Natural killer cell (primary cell): Measurements from ENCODE around the gene BICRA. TPM values are rescaled to one million over a fixed set of nuclear protein-coding genes. Genes with fewer than 3 reads are reported as not detected.

ENCODE experiments used
- ATAC-seq, 3 donors: fragments of 150-1000 bp in 2 of 3; fragments of 200-7000 bp in 1 of 3; cut with Tn5 transposase; 1 replicate in 1 of 3; 2 replicates in 2 of 3; pipeline ENCODE4 v1.10.0; 2021; ENCODE audit warnings: mild to moderate bottlenecking in 2 of 3, moderate library complexity in 2 of 3
- DNase-seq, 2 donors: peaks; one replicate each; pipeline versions ENCODE4 v3.0.0 to v3.0.0-alpha.2; 2013 to 2021; ENCODE audit warnings: mixed read lengths in 1 of 2
- H3K27ac ChIP-seq: one replicate; pipeline ENCODE4 v1.5.1; 2013; ENCODE audit warnings: mild to moderate bottlenecking, low read length
- H3K27me3 ChIP-seq: one replicate; pipeline ENCODE4 v1.6.1; 2013; ENCODE audit warnings: low read length; ENCODE audit not compliant: control insufficient read depth, insufficient read depth
- H3K36me3 ChIP-seq: one replicate; pipeline ENCODE4 v1.6.1; 2013; ENCODE audit warnings: low read length; ENCODE audit not compliant: control insufficient read depth, insufficient read depth
- H3K4me1 ChIP-seq: one replicate; pipeline ENCODE4 v1.6.1; 2013; ENCODE audit warnings: low read length; ENCODE audit not compliant: control insufficient read depth, insufficient read depth
- H3K4me3 ChIP-seq: one replicate; pipeline ENCODE4 v1.5.1; 2013; ENCODE audit warnings: low read length
- H3K9me3 ChIP-seq: one replicate; pipeline ENCODE4 v1.6.1; 2013; ENCODE audit warnings: low read length; ENCODE audit not compliant: control insufficient read depth, insufficient read depth
- H3K27ac Mint-ChIP-seq, 2 donors: one replicate each; pipeline ENCODE4 v1.8.0; 2022; ENCODE audit warnings: mild to moderate bottlenecking in 2 of 2, mixed read lengths in 2 of 2, moderate library complexity in 1 of 2
- H3K27me3 Mint-ChIP-seq, 2 donors: one replicate each; pipeline ENCODE4 v1.8.0; 2022; ENCODE audit warnings: low read depth in 2 of 2, mixed read lengths in 2 of 2
- H3K36me3 Mint-ChIP-seq: one replicate; pipeline ENCODE4 v1.8.0; 2022; ENCODE audit warnings: mixed read lengths
- H3K4me1 Mint-ChIP-seq, 2 donors: one replicate each; pipeline ENCODE4 v1.8.0; 2022; ENCODE audit warnings: mixed read lengths in 2 of 2
- H3K4me3 Mint-ChIP-seq: one replicate; pipeline ENCODE4 v1.8.0; 2022; ENCODE audit warnings: mild to moderate bottlenecking, moderate library complexity, mixed read lengths
- H3K9me3 Mint-ChIP-seq, 2 donors: one replicate each; pipeline ENCODE4 v1.8.0; 2022; ENCODE audit warnings: mixed read lengths in 2 of 2
- WGBS: methylation state at CpG from one replicate; pipeline ENCODE4 v1.1.7; 2013; ENCODE audit warnings: missing lambda C conversion rate; ENCODE audit not compliant: insufficient coverage; 5-methylcytosine and 5-hydroxymethylcytosine counted together
- intact Hi-C: fragments of 100-400 bp; cut with micrococcal nuclease; formaldehyde crosslinking; loops from one replicate; pipeline ENCODE4 v1.14.2; 2022
- total RNA-seq, 4 donors: library from RNA; stranded (reverse); fragments of 120-200 nt in 1 of 4; gene quantifications; one replicate each; pipeline versions ENCODE4 v1.2.3 to v1.2.4, GENCODE V29; 2013 to 2022
- TF ChIP-seq, protein P1 (sequence below): fragments of 200-600 bp; IDR thresholded peaks from one replicate; pipeline ENCODE4 v1.8.0; 2022; ENCODE audit warnings: antibody characterized with exemption

The BICRA gene
- total RNA-seq, 3 donors from 2014 or later (not counting 1 experiment from before 2014, with no cell fraction given): 31.9 to 37.4 (median 34.1) TPM

DNA sequence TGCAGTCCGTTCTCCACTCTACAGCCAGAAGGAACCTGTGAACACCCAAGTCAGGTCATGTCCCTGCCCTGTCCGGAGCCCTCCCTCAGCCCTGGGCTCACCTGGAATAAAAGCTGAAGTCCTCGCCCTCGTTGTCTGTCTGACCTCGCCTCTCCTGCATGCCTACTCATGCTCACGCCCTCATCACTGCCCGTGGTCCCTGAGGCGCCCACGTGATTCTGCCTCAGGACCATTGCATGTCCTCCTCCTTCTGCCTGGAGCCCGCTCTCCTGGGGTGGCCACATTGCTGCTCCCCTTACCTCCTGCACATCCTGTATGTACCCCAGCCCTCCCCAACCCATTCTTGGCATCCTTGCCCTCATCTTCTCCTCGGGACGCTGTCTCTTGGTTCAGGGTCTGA lies 42.2 kb downstream of the BICRA start:
- no peaks in the 10 kb centered on the region for H3K9me3 ChIP-seq
- Mint-ChIP-seq H3K27ac (peak overlapping the region; percentile 63 to 84), H3K4me1 (peaks cover 46 to 65% of the 10 kb centered on the region in 2 donors), H3K9me3 (no peaks in the 10 kb centered on the region), H3K27me3 (no peaks in the 10 kb centered on the region), H3K36me3 (no peaks in the 10 kb centered on the region), H3K4me3 (peak overlapping the region; percentile 62)
- no peak overlapping the region for H3K4me3 ChIP-seq
- peaks cover 9% of the 10 kb centered on the region for H3K36me3 ChIP-seq
- intact Hi-C loops: no loop called here
- ATAC-seq (no peak), DNase-seq (no peak)
- H3K4me1 ChIP-seq: peaks cover 13% of the 10 kb centered on the region
- 94% methylated on average over 12 of the region's 12 CpGs for WGBS
- no peaks in the 10 kb centered on the region for H3K27me3 ChIP-seq
- TF ChIP-seq, protein P1, sequence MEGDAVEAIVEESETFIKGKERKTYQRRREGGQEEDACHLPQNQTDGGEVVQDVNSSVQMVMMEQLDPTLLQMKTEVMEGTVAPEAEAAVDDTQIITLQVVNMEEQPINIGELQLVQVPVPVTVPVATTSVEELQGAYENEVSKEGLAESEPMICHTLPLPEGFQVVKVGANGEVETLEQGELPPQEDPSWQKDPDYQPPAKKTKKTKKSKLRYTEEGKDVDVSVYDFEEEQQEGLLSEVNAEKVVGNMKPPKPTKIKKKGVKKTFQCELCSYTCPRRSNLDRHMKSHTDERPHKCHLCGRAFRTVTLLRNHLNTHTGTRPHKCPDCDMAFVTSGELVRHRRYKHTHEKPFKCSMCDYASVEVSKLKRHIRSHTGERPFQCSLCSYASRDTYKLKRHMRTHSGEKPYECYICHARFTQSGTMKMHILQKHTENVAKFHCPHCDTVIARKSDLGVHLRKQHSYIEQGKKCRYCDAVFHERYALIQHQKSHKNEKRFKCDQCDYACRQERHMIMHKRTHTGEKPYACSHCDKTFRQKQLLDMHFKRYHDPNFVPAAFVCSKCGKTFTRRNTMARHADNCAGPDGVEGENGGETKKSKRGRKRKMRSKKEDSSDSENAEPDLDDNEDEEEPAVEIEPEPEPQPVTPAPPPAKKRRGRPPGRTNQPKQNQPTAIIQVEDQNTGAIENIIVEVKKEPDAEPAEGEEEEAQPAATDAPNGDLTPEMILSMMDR: no peak
- no peak overlapping the region for H3K27ac ChIP-seq

DNA sequence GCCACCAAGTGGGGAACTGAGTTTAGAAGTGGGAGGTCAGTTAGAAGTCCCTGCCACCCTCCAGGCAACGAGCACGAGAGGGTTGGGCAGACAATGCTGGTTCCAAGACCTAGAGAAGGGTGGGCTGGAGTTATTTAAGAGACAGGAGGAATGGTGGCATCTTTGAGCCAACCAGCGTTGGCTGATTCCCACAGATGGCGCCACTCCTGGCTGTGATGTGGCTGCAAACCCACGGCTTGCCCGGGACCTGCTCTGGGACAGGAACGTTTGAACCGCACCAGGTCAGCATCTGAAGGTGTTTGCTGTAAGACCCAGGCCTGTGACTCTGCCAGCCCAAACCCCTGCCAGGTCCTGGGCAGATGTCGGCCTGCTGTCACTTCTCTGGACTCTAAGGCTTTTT lies 42.8 kb downstream of the BICRA start:
- no peaks in the 10 kb centered on the region for H3K27me3 ChIP-seq
- H3K27me3 Mint-ChIP-seq: no peaks in the 10 kb centered on the region
- H3K4me1 ChIP-seq: peaks cover 13% of the 10 kb centered on the region
- H3K36me3 Mint-ChIP-seq: no peaks in the 10 kb centered on the region
- WGBS: 93% methylated on average over 9 of the region's 9 CpGs
- no peaks in the 10 kb centered on the region for H3K9me3 ChIP-seq
- no peak overlapping the region for H3K27ac ChIP-seq
- no peak for ATAC-seq
- peak overlapping the region in 1 of 2 donors; percentile 84 for H3K27ac Mint-ChIP-seq
- H3K4me3 ChIP-seq: no peak overlapping the region
- H3K9me3 Mint-ChIP-seq: no peaks in the 10 kb centered on the region
- no peak overlapping the region for H3K4me3 Mint-ChIP-seq
- H3K4me1 Mint-ChIP-seq: peaks cover 46 to 64% of the 10 kb centered on the region in 2 donors
- no peak for DNase-seq
- H3K36me3 ChIP-seq: peaks cover 5% of the 10 kb centered on the region
- TF ChIP-seq, protein P1: no peak
- intact Hi-C loops: no loop called here

DNA sequence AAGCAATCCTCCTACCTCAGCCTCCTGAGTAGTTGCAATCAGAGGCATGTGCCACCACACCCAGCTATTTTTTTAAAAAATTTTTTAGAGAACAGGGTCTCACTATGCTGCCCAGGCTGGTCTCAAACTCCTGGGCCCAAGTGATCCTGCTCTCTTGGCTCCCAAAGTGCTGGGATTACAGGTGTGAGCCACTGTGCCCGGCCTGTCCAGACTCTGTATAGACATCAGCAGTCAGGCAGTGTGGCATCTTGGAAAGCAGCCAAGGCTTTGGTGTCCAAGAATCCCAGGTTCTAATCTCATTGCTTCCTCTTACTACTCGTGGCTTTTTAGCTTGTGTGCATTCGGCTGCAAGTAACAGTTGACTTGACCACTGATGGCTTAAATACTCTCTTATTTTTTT lies 43.4 kb downstream of the BICRA start:
- H3K27ac Mint-ChIP-seq: peak overlapping the region; percentile 6 to 39
- peaks cover 13% of the 10 kb centered on the region for H3K4me1 ChIP-seq
- WGBS: 85% methylated on average over 3 of the region's 3 CpGs
- no peaks in the 10 kb centered on the region for H3K9me3 Mint-ChIP-seq
- H3K36me3 ChIP-seq: peaks cover 3% of the 10 kb centered on the region
- no peaks in the 10 kb centered on the region for H3K27me3 Mint-ChIP-seq
- DNase-seq (no peak), ATAC-seq (no peak)
- no peaks in the 10 kb centered on the region for H3K36me3 Mint-ChIP-seq
- peaks cover 46 to 58% of the 10 kb centered on the region in 2 donors for H3K4me1 Mint-ChIP-seq
- no peaks in the 10 kb centered on the region for H3K9me3 ChIP-seq
- no peak overlapping the region for H3K4me3 Mint-ChIP-seq
- H3K27ac ChIP-seq: no peak overlapping the region
- H3K4me3 ChIP-seq: no peak overlapping the region
- intact Hi-C loops: no loop called here
- TF ChIP-seq, protein P1: no peak
- H3K27me3 ChIP-seq: no peaks in the 10 kb centered on the region

DNA sequence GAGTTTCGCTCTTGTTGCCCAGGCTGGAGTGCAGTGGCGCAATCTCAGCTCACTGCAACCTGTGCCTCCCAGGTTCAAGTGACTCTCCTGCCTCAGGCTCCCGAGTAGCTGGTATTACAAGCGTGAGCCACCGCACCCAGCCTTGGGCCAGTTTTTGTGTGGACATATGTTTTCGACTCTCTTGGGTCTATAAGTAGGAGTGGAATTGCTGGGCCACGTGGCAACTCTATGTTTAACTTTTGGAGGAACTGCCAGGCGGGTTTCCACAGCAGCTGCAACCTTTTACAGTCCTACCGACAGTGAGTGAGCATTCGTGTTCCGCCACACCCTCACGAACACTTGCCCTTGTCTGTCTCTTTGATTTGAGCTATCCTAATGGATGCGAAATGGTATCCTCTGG lies 44.9 kb downstream of the BICRA start:
- Histone ChIP-seq H3K4me1 (peaks cover 13% of the 10 kb centered on the region), H3K4me3 (no peak overlapping the region), H3K36me3 (peaks cover 3% of the 10 kb centered on the region), H3K27me3 (no peaks in the 10 kb centered on the region), H3K9me3 (no peaks in the 10 kb centered on the region), H3K27ac (no peak overlapping the region)
- DNase-seq (no peak), ATAC-seq (no peak)
- no peak overlapping the region for H3K27ac Mint-ChIP-seq
- intact Hi-C loops: no loop called here
- no peak overlapping the region for H3K4me3 Mint-ChIP-seq
- TF ChIP-seq, protein P1: no peak
- H3K4me1 Mint-ChIP-seq: peaks cover 46 to 54% of the 10 kb centered on the region in 2 donors
- no peaks in the 10 kb centered on the region for H3K27me3 Mint-ChIP-seq
- no peaks in the 10 kb centered on the region for H3K36me3 Mint-ChIP-seq
- no peaks in the 10 kb centered on the region for H3K9me3 Mint-ChIP-seq
- WGBS: 94% methylated on average over 13 of the region's 13 CpGs
